Bronchial epithelial cell (primary cell): ENCODE data around the gene KCTD16. TPM values are rescaled to one million over a fixed set of nuclear protein-coding genes. Genes with fewer than 3 reads are reported as not detected.

Source experiments
- DNase-seq: peaks from one replicate; pipeline ENCODE4 v3.0.0-alpha.2; 2010; ENCODE audit warnings: low read depth
- FAIRE-seq: peaks from 2 replicates; lab custom pipeline; 2011; peaks lifted over from hg19 to GRCh38; lab: Jason Lieb, UNC
- H3K27me3 ChIP-seq: 2 replicates; pipeline ENCODE4 v1.5.1; 2011; ENCODE audit warnings: low read length; ENCODE audit not compliant: control insufficient read depth, insufficient read depth
- H3K36me3 ChIP-seq: 2 replicates; pipeline ENCODE4 v1.5.1; 2011; ENCODE audit warnings: low read length; ENCODE audit not compliant: control insufficient read depth, insufficient read depth
- H3K4me3 ChIP-seq: 2 replicates; pipeline ENCODE4 v1.5.1; 2011; ENCODE audit warnings: mild to moderate bottlenecking, low read depth, low read length, control low read depth
- CTCF ChIP-seq: IDR thresholded peaks from 2 replicates; pipeline ENCODE4 v1.5.1; 2011; ENCODE audit warnings: mild to moderate bottlenecking, moderate library complexity, low read length, control low read depth, inconsistent platforms; ENCODE audit not compliant: insufficient read depth, severe bottlenecking
- total RNA-seq: library from RNA; depleted of rRNA; stranded (reverse); fragments of >200 nt; gene quantifications from 2 replicates; pipeline ENCODE4 v1.2.1, GENCODE V29; 2014

KCTD16 gene
- total RNA-seq, 1 donor from 2014 or later: under 0.01 TPM

GRCh38 chr5:144315994-144316634, 145.4 kb downstream of the KCTD16 start:
- Histone ChIP-seq H3K36me3 (no peaks in the 10 kb centered on the region), H3K4me3 (no peak overlapping the region), H3K27me3 (no peaks in the 10 kb centered on the region)
- DNase-seq: no peak
- no peak for FAIRE-seq
- no peak for TF ChIP-seq CTCF

- Histone ChIP-seq H3K4me3 (no peak overlapping the region), H3K36me3 (no peaks in the 10 kb centered on the region), H3K27me3 (no peaks in the 10 kb centered on the region)
- DNase-seq: no peak
- TF ChIP-seq CTCF: no peak
- no peak for FAIRE-seq
These were observed 147.3 kb downstream of the KCTD16 start for GRCh38 chr5:144318011-144318410.

- Histone ChIP-seq H3K36me3 (no peaks in the 10 kb centered on the region), H3K4me3 (no peak overlapping the region), H3K27me3 (no peaks in the 10 kb centered on the region)
- no peak for TF ChIP-seq CTCF
- DNase-seq (no peak), FAIRE-seq (no peak)
These were observed 147.8 kb downstream of the KCTD16 start for GRCh38 chr5:144318460-144318859.

GRCh38 chr5:144323181-144323580, 152.5 kb downstream of the KCTD16 start:
- DNase-seq (no peak), FAIRE-seq (no peak)
- TF ChIP-seq CTCF: no peak
- Histone ChIP-seq H3K36me3 (no peaks in the 10 kb centered on the region), H3K27me3 (no peaks in the 10 kb centered on the region), H3K4me3 (no peak overlapping the region)

GRCh38 chr5:144325532-144325931, 154.9 kb downstream of the KCTD16 start:
- Histone ChIP-seq H3K27me3 (no peaks in the 10 kb centered on the region), H3K36me3 (no peaks in the 10 kb centered on the region), H3K4me3 (no peak overlapping the region)
- TF ChIP-seq CTCF: no peak
- FAIRE-seq (no peak), DNase-seq (no peak)

- no peak for TF ChIP-seq CTCF
- FAIRE-seq (no peak), DNase-seq (no peak)
- no peaks in the 10 kb centered on the region for H3K36me3 ChIP-seq
- no peaks in the 10 kb centered on the region for H3K27me3 ChIP-seq
- no peak overlapping the region for H3K4me3 ChIP-seq
These were observed 157.8 kb downstream of the KCTD16 start for GRCh38 chr5:144328494-144328893.
